Fibroblast of skin of right biceps (primary cell): ENCODE results near the gene ATP2B3.

Source experiments
- DNase-seq: peaks from one replicate; pipeline ENCODE4 v3.0.0-alpha.2; 2013

The ATP2B3 gene

GRCh38 chrX:153576239-153576870, 58.9 kb downstream of the ATP2B3 start:
- no peak for DNase-seq

GRCh38 chrX:153576961-153577360, 59.5 kb downstream of the ATP2B3 start:
- DNase-seq, result no peak

- DNase-seq, result no peak
Measured at GRCh38 chrX:153578200-153578835, 60.9 kb downstream of the ATP2B3 start.

- no peak for DNase-seq
Measured at GRCh38 chrX:153578889-153579288, 61.4 kb downstream of the ATP2B3 start.

GRCh38 chrX:153580700-153581386, 63.4 kb downstream of the ATP2B3 start:
- no peak for DNase-seq

- peak; percentile 19 for DNase-seq
Measured at GRCh38 chrX:153582896-153583295, 65.5 kb downstream of the ATP2B3 start.

- peak; percentile 2 for DNase-seq
Measured at GRCh38 chrX:153583433-153583832, 66.0 kb downstream of the ATP2B3 start.

GRCh38 chrX:153585827-153586226, 68.4 kb downstream of the ATP2B3 start:
- DNase-seq, result no peak

GRCh38 chrX:153587342-153587741, 69.9 kb downstream of the ATP2B3 start:
- no peak for DNase-seq

- no peak for DNase-seq
Measured at GRCh38 chrX:153588021-153588781, 70.8 kb downstream of the ATP2B3 start.

GRCh38 chrX:153588782-153589446, 71.5 kb downstream of the ATP2B3 start:
- DNase-seq, result no peak

GRCh38 chrX:153590961-153591956, 73.8 kb downstream of the ATP2B3 start:
- no peak for DNase-seq

- DNase-seq, result no peak
Measured at GRCh38 chrX:153592091-153592833, 74.8 kb downstream of the ATP2B3 start.

GRCh38 chrX:153592966-153593688, 75.7 kb downstream of the ATP2B3 start:
- no peak for DNase-seq

- no peak for DNase-seq
Measured at GRCh38 chrX:153593811-153594500, 76.5 kb downstream of the ATP2B3 start.

- no peak for DNase-seq
Measured at GRCh38 chrX:153595387-153595786, 77.9 kb downstream of the ATP2B3 start.

GRCh38 chrX:153595859-153596857, 78.7 kb downstream of the ATP2B3 start:
- no peak for DNase-seq
